HG03520 (cell line): ENCODE results near the gene PUS7.
"Not testable (repeated sequence)": the region's sequence is repeated elsewhere in the genome, so short reads cannot be mapped to it uniquely, and the experiment has no call there.

ENCODE experiments used
- ATAC-seq: cut with Tn5 transposase; IDR thresholded peaks from one replicate; pipeline ENCODE4 v1.9.1; 2021; ENCODE audit warnings: mild to moderate bottlenecking, moderate library complexity; ENCODE audit not compliant: unreplicated experiment

PUS7 gene

DNA sequence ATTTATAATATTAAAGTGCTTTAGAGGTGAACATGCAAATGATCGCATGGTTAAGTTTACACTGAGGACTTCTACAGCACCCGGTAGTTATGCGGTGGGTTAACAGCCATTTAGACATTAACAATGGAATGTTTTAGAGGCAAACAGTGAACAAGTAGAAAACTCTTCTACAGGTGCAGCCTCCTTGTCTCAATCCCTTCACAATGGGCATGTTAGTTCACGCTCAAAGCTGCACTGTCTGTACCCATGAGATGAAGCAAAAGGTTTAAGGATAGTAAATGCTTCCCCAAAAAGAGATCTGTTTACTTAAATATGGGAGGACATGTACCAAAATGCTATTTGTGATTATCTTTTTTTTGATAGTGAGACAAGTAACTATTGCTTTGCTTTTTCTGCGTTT lies 25.1 kb downstream of the PUS7 start:
- ATAC-seq, result no peak

DNA sequence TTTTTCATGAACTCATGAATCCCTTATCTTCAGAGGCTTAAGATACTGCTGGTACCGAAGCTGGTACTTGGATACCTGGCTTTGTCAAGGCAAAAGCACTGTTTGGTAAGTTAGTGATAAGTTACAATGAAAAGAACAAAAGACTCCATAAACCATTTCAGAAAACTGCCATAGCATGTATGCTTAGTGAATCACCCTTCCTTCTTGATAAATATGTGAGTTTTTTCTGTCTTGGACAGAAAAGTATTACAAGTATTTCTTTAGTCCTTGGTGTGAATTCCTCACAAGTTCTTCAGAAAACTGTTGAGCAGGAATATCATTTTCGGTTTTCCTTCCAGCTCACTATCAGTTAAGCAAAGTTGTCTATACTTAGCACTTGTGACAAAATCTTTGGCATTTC lies 25.6 kb downstream of the PUS7 start:
- ATAC-seq, result no peak

DNA sequence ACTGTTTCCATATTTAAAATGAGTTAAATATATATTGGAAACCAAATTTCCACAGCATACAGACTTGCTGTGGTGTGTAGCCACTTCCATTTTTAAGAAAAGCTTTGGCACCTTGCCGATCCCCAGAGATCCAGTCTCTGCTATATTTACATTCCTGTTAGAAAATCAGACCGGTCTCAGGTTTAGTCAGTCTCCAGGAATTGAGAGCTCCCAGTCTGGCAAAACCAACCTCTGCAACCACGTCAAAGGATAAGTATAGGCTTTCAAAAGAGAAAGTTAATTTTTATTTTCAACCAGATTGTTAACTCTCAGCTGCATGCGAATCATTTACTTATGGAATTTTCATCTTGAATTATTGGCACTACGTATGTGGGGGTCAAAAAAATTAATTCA lies 28.2 kb downstream of the PUS7 start:
- ATAC-seq, result no peak

DNA sequence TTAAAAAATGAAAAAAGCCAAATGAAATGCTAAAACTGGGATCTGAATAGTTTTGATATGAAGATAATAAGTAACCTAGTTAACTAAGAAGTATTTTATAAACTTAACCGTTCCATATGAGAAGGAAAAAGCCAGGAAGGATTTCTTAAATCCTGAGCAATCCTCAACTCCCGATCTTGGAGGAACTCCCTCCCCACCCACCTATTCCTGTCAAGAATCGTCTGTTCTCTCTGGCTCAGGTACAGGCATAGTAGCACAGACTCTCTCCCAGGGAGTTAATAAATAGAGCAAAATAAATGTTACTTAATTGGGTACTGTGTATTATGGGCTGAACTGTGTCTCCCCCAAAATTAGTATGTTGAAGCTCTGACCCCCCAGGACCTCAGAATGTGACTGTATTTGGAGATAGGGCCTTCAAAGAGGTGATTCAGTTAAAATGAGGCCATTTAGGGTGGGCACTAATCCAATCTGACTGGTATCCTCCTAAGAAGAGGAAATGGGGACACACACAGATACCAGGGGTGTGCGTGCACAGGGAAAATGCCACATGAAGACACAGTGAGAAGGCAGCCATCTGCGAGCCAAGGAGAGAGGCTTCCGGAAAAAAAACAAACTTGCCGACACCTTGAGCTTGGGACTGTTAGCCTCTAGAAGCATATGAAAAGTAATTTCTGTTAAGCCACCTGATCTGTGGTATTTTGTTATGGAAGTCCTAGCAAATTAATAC lies 28.7 kb downstream of the PUS7 start:
- ATAC-seq, result no peak

DNA sequence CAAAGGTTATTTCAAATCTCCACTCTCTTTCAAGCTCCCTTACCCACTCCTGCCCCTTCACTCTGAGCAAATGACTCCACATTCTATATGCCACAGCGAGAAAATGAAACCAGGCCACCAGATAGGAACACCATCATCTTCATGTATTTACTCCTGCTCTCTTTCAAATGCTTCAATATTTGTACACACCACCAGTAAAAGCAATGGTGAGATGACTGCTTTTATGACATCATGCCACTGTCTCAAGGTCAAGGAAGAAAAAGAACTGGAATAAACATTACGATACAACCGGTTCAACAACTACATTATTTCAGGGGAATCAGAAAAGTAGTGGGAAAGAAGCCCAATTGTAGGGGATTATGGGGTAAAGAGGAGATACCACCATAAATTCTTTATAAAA lies 32.7 kb downstream of the PUS7 start:
- ATAC-seq, result no peak

DNA sequence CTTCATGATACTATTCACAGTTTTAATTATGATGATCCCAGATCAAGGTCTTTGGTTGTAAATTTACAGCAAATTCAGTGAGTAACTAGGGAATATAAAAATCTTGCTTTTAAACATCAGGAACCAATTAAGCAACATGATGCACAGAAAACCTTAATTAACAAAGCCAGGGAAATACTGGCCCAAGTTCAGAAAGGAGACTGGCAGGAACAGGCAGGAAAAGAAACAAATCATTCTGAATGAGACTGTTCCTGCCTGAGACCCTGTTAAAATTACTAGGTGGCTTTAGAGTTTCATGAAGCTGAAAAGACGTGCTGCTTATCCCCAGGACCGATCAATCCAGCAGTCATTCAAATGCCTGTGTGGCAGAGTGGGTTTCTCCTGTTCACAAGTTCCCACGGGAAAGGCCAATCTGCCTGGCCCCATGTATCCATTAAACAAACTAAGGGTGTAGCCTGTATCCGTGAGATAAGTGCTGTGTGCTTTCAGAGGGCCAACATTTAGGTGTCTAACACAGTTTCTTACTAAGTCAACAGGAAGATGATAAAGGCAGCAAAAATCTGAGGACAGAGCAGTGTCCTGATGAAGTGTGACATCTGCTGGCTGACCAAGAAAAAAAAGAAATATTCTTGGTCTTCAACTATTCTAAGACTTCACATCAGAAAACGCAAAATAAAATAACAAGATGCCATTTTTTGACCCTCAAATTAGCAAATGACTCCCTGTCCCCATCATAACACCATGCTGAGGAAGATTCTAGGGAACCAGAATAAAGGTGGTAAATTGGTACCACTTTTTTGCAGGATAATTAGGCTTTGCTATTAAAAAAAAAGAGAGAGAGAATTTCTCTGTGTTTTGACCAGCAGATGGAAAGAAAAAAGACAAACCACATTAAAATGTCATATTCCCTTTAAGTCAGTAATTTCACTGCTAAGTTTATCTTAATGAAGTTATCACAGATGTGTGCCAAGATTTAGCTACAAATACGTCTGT lies 34.2 kb downstream of the PUS7 start:
- no peak for ATAC-seq

DNA sequence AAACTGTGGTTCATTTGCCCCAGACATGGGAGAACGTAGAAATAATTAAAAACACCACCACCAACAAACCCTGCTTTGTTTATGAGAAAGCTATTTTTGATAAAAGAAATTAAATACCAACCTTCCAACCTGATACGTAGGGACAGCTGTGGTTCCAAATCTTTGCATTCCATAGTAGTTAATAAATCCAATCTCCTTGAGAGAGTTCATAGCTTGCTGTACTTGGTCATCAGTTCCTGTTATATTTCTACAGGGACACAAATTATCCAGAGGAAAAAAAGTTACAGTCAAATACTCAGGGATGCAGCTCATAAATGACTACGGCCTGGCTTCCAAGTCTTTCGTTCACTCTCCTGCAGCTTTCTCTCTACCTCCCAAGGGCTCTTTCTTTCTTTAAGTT lies 41.1 kb downstream of the PUS7 start:
- no peak for ATAC-seq

DNA sequence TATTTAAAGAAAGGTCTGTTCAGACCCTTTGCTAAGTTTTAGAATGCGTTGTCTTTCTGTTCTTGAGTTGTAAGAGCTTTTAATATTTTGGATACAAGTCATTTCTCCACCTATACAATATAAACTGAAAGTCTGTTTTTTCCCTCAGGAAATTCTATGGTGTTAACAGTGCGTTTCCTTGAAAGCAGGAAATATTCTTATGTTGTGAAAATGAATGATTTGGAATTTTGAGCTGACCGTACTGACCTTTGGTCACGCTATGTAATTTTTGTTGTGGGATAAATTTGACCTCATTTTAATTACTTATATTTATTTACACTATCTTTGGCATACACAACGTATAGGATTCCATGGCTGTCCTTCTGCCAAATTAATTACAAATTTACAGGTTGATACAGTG lies 43.5 kb downstream of the PUS7 start:
- no peak for ATAC-seq

DNA sequence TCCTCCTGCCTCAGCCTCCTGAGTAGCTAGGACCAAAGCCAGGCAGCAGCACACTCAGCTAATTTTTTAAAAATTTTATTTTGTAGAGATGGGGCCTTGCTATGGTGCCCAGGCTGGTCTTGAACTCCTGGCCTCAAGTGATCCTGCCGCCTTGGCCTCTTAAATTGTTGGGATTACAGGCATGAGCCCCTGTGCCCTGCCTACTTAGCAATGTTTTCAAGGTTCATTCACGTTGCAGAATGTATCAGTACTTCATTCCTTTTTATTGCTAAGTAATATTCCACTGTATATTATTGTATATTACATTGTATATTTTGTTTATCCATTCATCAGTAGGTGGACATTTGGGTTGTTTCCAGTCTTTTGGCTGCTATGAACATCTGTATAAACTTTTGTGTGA lies 44.2 kb downstream of the PUS7 start:
- ATAC-seq, result no peak

DNA sequence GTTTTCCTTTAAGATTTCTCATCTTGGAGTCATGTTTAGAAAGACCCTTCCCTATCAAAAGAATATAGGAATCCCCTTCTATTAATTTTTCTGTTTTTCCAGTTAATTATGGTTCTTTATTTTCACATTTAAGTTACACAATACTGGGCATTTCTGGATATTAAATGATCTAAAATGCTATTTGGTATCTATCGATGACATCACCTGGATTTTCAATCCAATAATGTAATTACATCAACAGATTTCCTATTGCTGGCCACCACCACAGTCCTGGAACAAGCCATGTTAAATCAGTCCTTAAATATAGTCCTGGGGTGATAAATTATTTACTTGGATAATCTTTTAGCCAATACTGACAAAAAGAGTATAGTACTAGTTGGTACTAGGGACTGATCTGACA lies 48.0 kb downstream of the PUS7 start:
- no peak for ATAC-seq

DNA sequence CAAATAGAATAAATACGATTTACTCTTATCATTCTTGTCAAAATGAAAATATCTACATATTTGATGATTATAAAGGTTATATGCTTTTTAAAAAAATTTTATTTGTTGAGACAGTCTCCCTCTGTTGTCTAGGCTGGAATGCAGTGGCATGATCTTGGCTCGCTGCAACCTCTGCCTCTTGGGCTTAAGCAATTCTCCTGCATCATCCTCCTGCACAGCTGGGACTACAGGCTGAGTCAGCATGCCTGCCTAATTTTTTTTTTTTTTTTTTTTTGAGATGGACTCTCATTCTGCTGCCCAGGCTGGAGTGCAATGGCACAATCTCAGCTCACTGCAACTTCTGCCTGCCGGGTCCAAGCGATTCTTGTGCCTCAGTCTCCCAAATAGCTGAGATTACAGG lies 48.9 kb downstream of the PUS7 start:
- ATAC-seq, result no peak

DNA sequence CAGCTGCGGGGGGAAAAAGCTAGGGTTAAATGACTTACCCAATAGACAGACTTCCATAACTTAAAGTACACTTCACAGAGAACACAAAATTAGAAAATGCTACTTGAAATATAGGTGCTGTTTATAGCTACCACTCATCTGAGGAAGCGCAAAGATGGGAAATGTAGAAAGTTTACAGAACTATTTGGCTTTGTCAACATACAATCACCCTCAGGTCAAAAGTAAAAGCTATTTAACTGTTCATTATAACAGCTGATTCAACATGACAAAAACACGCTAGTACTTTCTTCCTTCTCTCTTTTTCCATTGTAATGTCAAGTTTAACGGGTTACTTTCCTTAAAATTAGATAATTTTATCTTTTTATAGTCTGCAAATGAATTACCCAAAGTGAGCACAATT lies 51.2 kb downstream of the PUS7 start:
- ATAC-seq, result no peak

DNA sequence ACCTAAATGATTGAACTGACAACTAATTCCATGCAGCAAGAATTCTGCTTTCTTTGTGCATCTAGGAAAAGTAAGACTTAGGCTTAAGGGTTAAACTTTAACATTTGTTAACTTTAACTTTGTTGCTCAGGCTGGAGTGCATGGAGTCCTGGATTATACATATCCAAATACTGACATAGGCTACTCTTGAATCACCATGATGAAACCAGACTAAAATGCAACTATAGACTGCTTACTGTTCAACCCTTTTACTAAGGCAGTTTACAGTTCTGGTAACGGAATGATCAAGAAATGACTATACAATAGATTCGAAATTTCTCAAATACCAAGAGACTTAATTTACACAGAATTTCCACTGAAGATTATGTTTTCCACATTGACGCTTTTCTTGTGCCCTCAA lies 52.0 kb downstream of the PUS7 start:
- no peak for ATAC-seq

DNA sequence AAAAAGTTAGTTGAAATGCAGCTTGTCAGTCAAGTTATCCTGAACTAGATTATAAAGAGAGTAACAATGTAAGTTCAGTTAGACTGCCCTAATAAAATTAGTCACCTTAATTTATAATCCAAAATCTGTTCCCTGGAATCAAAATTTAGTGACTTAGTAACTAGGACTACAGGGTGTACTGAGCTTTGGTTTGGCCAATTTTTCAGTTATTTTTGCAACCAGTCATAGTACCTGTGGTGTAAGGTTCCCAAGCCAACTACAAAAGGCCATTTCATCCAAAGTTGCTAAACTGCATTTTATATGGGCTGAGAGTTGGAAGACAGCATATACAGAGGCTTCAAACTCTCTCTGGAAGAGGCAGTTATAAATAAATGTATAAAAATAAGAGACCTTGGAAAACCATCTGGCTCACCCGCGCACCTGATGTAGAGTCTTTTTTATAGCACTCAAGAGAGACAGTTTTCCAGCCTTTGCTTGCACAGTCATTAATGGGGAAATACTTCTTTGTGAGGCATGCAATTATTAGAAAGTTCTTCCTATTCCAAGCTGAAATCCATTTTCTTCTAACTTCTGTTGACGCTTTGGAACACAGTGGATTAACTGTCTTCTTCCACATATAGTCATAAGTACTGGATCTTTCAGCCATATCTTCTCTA lies 59.2 kb downstream of the PUS7 start:
- ATAC-seq, result no peak

DNA sequence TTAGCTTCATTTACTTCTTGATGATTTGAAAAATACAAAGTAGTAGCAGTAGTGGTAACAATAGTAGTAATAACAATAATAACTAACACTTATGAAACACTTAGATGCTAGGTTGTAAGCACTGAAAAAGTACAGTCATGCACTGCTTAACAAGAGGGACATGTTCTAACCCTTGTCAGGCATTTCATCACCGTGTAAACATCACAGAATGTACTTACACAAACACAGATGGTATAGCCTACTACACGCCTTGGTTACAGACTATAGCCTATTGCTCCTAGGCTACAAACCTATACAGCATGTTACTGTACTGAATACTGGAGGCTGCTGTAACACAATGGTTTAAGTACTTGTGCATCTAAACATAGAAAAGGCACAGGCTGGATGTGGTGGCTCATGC lies 60.6 kb downstream of the PUS7 start:
- ATAC-seq, result no peak

DNA sequence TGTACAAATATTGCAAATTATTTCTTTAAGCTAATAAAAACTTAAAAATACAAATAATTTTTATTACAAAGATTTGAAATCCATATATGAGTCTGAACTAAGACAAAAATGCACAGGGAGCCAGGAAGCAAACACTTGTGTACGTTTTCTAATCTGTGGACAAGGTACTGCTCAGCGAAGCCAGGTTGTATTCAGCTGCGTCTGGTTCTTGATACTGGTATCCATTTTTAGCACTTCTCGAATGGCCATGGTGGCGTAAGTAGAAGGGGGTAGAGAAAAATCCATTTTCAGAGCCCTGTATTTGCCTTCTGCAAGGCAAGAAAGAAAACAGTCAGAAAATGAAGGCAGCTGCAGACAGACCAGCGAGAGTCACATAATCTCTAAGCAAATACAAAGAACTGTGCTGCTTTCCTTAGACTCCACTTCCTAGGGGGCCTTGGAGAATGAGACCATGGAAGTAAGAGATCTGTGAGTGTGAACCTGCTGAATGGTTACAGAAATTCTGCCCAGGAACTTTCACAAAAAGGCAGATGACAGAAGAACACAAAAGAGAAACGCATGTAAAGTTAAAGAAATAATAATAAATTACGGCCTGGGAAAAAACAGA lies 64.3 kb downstream of the PUS7 start:
- no peak for ATAC-seq

DNA sequence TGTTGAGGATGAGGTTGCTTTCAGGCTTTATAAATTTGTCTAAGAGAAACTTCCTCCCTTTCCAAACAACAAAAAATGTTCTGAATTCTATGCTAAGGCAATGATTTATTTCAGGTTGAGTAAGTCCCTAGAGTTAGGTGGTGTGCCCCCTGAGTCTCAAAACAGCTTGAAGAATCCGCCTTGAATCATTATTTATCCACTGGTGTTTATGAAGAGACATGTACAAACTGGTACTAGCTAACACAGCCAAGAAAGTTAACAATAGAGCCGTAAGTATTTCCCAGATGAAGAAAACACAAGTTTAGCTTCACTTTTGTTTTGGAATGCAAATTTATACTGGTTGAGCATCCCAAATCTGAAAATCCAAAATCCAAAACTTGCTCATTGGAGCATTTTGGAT lies 67.2 kb downstream of the PUS7 start:
- no peak for ATAC-seq

DNA sequence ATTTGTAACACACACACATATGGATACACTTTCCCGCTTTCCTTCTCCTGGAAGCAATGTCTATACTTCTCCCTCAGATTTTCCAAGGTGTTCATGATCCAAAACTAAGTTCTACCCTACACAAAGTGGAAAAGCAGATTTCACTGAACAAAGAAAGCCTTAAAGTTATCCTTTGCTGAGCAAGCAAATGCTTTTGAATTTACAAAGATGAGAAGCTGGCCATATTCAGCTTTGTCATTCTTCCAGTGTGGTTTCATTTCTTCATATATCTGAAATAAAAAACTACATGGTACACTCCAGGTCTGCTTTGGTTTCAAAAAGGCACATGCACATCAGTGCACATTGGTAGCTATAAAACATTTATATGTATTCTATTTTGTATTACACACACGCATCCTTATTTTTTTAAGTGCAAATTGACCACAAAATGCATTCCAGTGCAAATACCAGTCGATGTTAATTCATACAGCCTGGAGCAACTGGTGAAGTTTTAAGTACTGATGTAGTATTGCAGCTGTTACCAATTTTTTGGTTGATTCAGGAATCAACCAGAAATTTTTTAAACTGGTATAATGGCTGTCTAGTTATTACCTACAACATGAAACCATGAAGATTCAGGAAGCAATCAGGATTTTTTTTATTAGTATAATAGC lies 67.8 kb downstream of the PUS7 start:
- no peak for ATAC-seq

DNA sequence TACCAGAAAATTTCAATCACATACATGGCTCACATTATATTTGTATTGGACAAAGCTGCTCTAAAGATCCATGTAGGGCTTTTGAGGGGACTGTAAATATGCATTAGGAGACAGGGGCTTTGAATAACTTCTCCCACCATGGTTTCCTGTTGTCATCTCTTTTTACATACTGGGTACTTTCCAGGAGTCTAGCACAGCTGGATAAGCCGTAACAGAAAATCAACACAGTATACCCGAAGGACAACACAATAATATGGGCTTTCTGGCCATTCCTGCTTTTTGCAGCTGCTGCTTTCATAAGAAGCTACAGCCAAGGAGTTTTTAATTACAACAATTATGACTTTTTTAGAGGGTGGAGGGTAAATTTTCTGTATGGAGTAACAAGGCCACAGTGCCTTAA lies 70.0 kb downstream of the PUS7 start:
- ATAC-seq, result no peak

DNA sequence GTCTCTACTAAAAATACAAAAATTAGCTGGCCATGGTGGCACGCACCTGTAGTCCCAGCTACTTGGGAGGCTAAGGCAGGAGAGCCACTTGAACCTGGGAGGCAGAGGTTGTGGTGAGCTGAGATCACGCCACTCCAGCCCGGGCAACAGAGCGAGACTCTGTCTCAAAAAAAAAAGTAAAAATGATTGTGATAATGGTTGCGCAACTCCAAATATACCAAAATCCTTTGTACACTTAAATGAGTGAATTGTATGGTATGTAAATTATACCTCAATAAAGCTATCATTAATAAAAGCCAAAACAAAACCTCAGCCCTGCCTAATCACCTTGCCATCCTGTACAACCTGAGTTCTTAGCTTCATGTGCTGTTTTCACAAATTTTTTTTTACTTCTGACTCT lies 71.2 kb downstream of the PUS7 start:
- not testable (repeated sequence) for ATAC-seq
